GF-D8 (cell line): ENCODE results near the gene RTN4RL2.
A peak's percentile ranks its signal among the peaks of the same experiment; 100 is the strongest.

Experiments
- DNase-seq: peaks from one replicate; lab custom pipeline; 2025; lab: John Stamatoyannopoulos, UW

Gene RTN4RL2

DNA sequence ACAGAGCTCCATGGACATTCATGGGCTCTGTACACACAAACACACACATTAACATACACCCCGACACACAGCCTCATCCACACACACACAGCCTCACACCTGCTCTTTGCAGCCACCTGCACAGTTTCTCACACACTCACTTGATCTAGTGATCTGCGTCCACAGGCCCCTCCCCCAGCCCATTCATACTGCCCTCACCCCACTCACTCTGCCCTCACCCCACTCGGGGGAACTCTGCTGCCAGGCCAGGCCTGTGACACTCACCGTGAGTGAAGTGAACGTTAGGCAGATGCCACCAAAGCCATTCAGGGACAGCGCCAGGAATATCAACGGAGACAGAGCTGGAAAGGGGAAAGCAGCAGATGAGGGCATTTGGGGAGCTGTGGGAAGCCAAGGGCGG lies 40.2 kb downstream of the RTN4RL2 start:
- no peak for DNase-seq

GRCh38 chr11:57500926-57501325 lies 40.6 kb downstream of the RTN4RL2 start:
- DNase-seq: no peak

GRCh38 chr11:57501953-57502352 lies 41.6 kb downstream of the RTN4RL2 start:
- DNase-seq: no peak

DNA sequence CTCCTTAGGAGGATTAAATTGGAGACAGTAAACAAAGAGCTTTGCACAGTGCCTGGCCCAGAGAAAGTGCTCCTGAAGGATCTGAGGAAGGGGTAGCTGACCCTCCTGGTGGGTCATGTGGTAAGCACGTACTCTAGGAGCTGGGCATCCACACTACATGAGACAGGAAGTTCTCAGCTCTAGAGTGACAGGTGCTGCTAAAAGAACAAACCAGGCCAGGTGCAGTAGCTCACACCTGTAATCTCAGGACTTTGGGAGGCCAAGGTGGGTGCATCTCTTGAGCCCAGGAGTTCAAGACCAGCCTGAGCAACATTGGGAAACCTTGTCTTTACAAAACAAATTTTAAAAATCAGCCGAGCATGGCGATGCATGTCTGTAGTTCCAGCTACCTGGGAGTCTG lies 42.0 kb downstream of the RTN4RL2 start:
- DNase-seq: no peak

GRCh38 chr11:57502870-57503269 lies 42.5 kb downstream of the RTN4RL2 start:
- DNase-seq: no peak

DNA sequence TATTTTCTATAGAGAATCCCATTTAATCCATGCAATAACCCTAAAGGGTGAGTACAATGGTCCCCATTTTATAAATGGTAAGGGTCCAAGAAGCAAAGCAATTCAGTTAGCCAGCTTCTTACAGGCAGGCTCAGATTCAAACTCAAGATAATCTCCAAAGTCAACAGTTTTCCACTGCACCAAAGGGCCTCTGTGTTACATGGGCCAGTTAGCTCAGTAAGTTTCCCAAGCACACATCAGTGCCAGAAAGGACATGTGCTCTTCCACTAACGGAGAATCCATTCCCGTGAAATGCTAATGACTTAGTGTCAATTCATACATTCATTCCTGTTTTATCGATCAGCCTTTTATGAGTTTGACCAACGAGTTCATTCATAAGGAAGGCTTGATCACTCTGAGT lies 44.2 kb downstream of the RTN4RL2 start:
- no peak for DNase-seq

GRCh38 chr11:57506522-57506921 lies 46.2 kb downstream of the RTN4RL2 start:
- no peak for DNase-seq

- no peak for DNase-seq
Measured at GRCh38 chr11:57508341-57509170, 48.2 kb downstream of the RTN4RL2 start.

- peak; percentile 32 for DNase-seq
Measured at GRCh38 chr11:57511741-57512430, 51.6 kb downstream of the RTN4RL2 start.

DNA sequence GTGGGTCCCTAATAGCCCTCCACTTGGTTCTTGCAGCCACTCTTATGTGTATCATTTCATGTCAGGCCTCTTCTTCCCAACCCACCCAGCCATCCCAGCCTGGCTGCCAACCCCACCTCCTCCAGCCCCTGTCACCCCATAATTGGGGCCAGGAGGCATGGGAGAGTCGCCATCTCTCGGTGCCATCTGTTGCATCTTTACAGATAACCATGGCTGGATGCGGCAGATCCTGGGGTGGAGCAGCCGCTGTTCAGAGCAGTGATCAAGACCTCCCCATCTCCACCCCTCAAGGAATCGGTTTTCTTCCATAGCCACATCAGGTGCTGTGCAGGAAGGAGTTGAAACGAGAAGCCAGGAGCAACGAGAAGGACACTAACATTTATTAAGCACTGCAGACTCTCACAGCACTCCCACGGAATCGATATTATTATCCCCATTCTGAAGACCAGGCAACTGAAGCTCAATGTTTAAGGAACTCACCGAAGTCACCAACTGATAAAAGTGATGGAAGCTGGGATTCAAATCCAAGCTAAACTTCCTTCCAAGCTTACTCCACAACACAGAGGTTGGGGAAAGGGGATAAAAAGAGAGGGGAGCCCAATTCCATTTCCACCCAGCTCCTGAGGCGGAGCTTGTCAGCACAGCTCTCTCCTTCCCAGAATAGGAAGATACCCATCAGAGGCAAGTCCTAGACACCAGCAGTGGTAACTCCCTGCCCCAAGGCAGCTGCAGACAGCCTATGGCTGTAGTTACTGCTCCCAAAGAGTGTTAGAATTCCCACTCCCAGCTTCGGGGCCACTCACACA lies 52.5 kb downstream of the RTN4RL2 start:
- no peak for DNase-seq

DNA sequence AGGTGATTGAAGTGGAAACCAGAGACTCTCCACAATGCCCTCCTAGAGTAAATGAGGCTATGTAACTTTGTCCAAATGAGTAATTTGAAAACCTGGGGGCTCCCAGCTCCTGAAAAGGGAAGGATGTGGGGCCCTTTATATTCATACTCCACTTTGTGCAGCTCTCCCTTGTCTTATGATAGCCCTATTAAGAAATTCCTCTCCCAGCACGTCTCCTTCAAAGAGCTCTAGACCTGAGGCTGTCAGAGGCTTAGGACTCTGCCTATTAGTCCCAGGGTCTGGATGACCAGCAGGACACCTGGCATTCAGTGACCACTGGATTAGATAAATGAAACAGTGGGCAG lies 53.1 kb downstream of the RTN4RL2 start:
- peak; percentile 13 for DNase-seq

DNA sequence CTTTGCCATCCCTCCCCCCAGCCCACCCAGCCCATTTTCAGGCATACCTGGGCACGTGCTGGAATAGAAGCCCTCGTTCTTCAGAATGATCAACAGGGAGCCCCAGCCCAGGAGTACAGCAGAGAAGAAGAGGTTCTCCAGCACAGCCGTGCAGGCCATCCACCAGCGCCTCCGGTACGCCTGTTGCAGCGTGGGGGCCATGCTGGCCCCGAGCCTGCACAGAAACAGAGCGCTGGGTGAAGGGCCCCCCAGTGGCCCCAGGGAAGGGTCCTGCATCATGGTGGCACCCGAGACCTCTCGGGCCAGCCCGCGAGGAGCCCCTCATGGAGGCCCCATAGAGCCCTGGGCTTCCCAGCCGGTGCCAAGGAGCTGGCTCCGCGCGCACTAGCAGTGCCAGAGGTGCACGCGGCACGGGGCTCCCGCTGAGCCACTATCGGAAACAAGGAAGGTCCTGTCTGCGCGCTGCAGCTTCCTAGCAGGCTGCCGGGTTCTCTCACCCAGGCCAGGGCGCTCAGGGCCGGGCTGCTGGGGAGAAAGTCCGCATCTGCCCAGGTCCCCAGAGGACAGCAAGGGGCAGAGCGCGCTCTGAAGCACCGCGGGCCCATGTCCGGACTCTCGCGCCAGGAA lies 53.7 kb downstream of the RTN4RL2 start:
- DNase-seq: no peak

GRCh38 chr11:57514538-57515331 lies 54.4 kb downstream of the RTN4RL2 start:
- peak; percentile 46 for DNase-seq

- DNase-seq: peak; percentile 32
Measured at GRCh38 chr11:57515332-57516060, 55.2 kb downstream of the RTN4RL2 start, which contains the start of gene SLC43A1. TSS of gene SLC43A1 (minus strand) at chr11:57515702. CDS start at chr11:57514111, 1,591 bp downstream.

DNA sequence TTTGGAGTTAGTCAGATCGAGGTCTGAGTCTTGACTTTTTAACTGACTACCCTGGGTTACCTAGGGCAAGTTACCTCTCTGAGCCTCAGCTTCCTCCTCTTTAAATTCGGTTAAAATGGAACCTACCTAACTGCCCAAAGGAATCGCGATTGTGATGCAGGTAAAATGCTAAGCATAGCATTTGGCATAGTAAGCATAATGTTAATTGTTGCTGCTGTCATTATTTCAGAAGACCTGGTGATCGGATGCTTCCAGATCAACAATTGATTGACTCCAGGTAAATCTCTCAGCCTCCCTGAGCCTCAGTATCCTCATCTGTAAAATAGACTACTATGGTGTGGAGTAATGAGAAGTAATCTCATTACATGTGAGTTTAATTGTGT lies 55.7 kb downstream of the RTN4RL2 start:
- DNase-seq: no peak

- DNase-seq: no peak
Measured at GRCh38 chr11:57521116-57521515, 60.8 kb downstream of the RTN4RL2 start.

GRCh38 chr11:57523419-57523818 lies 63.1 kb downstream of the RTN4RL2 start:
- DNase-seq: no peak
